Hematopoietic multipotent progenitor cell treated with erythropoietin and hydrocortisone succinate and interleukin-3 and kit ligand, for 17 days (in vitro differentiated cells): ENCODE results near the gene LOXL4.
"Not testable (repeated sequence)": the region's sequence is repeated elsewhere in the genome, so short reads cannot be mapped to it uniquely, and the experiment has no call there.

Experiments
- DNase-seq: peaks from one replicate; pipeline ENCODE4 v3.0.0-alpha.2; 2015; ENCODE audit warnings: low spot score

LOXL4 gene

GRCh38 chr10:98244141-98244540, 23.9 kb downstream of the LOXL4 start:
- no peak for DNase-seq

DNA sequence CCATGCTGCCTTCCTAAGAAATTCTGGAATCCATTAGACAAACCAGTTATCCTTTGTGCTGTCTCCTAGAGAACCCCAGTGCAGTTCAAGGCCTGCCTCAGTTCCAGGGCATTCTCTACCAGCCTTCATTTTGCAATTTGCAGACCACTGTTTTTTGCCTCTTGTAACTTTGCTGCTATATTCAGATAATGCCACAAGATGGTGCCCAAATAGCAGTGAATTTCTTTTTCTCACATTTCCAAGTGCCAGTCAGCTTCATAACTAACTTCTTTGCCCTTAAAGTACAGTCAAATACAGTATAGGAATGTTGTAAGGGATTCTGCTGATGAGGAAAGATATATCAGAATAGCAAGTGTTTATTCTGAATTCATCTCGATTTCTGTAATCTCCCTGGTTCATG, 25.2 kb downstream of the LOXL4 start:
- DNase-seq = peak; percentile 68

GRCh38 chr10:98240524-98240923, 27.5 kb downstream of the LOXL4 start:
- DNase-seq = no peak

DNA sequence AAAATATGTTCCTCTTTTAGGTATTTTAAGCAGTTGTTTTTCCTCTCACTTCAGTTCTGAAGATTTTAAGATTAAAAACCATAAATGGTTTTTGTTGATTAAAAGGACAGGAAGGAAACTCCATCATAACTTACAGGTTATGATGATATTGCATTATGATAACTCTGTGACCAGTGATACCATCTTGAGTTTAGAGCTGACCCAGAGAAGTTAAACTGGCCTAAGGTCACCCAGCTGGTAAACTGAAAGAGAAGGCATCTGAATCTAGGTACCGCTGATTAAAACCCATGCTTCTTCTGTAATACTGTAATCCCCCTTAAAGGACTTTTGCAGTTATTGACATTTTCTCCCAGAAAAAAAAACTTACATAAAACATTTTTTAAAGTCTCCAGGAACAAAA, 29.6 kb downstream of the LOXL4 start:
- DNase-seq = peak; percentile 42

GRCh38 chr10:98236862-98237261, 31.1 kb downstream of the LOXL4 start:
- DNase-seq = peak; percentile 87

DNA sequence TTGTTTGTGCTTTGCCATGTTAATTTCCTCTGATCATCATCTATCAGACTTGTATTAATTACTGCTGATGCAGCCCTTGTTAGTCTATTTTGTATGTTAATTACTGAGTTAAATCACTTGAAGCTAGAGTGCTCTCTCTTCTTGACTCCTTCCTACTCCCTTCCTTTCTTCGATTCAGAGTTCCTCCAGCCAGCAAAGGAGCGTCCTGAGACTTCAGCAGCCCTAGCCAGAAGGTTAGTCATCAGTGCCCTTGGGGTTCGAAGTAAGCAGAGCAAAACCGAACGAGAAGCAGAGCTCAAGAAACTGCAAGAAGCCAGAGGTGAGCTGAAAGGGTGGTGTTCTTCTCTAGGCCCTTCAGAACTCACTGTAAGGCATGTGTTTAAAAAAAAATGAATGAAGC, 32.1 kb downstream of the LOXL4 start:
- peak; percentile 56 for DNase-seq

DNA sequence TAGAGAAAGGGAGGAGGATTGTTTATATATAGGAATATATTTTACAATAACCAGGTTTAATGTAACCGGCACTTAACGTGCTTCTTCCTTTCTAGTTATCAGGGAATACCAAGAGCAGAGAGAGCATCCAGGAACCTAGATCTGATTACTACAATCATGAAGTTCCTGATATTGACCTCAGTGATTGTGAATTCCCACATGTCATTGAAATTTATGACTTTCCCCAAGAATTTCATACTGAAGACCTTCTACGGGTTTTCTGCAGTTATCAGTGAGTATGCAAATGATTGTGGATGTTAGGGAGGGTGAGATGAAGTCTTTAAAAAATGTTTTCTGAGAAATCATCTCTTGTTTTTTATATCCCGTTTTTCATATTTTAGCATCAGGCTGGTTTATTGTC, 36.6 kb downstream of the LOXL4 start:
- no peak for DNase-seq

GRCh38 chr10:98228266-98228665, 39.7 kb downstream of the LOXL4 start:
- DNase-seq = not testable (repeated sequence)

- DNase-seq = not testable (repeated sequence)
Measured at GRCh38 chr10:98227713-98228112, 40.3 kb downstream of the LOXL4 start.

GRCh38 chr10:98226508-98227144, 41.4 kb downstream of the LOXL4 start:
- no peak for DNase-seq

DNA sequence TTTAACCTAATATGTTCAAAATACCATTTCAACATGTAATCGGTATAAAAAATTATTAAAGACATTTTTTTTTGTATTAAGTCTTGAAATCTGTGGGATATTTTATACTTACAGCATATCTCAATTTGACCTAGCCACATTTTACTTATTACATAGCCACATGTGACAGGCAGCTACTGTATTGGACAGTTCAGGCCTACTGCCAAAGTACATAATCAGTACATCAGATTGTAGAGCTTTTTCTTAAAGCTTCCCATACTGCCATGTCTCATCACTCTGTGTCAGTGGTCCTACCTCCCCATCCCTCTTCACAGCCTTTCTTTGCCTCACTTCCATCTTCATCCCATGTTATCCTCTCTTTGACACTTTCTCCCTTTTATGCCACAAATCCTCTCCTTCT, 43.0 kb downstream of the LOXL4 start:
- no peak for DNase-seq

- no peak for DNase-seq
Measured at GRCh38 chr10:98224509-98224908, 43.5 kb downstream of the LOXL4 start.

DNA sequence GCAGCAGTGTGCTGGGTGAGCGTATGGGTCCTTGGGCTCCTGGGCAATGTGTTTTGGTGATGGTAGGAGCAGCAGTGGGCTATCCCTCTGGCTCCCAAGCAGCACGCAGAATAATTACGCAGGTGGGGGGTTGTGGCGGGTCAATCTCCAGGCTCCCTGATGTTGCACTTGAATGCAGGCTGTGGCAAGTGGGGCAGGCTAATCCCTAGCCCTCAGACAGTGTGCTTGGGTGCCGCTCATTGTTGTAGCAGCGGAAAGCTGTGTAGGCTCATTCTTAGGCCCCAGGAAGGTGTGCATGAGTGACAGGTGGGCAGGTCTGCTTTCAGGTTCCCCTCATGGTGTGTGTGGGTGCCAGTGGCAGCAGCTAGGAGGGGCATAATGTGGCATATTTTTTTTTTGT, 44.1 kb downstream of the LOXL4 start:
- no peak for DNase-seq

DNA sequence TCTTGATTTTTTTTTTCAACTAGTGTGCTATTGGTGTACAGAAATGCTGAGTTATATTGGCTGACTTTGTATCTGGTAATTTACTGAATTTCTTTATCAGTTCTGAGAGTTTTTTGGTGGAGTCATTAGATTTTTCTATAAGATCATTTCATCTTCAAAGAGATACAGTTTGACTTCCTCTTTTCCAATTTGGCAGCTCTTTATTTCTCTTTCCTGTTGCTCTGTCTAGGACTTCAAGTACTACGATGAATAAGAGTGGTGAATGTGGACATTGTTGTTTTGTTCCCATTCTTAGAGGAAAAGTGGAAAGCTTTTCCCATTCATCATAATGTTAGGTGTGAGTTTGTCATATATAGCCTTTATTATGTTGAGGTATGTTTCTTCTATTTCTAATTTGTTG, 50.2 kb downstream of the LOXL4 start:
- DNase-seq = no peak

DNA sequence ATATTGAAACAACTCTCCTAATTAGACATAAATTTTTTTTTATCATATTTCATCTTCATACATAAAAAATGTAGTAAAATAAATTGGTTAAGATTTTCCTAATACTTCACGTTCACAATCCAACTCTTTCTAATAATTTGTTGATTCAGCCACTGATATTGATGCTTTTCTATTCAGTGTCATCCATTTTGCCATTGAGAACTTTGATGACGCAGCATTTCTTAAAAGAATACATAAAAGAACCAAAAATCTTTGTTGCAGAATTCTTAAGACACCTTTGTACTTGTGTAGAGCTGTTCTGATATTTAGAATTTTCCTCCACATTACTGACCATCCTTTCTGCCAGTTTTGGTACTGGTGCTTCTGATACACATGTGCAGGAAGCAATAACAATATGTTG, 52.6 kb downstream of the LOXL4 start:
- no peak for DNase-seq

- no peak for DNase-seq
Measured at GRCh38 chr10:98213740-98214139, 54.3 kb downstream of the LOXL4 start.

- peak; percentile 69 for DNase-seq
Measured at GRCh38 chr10:98212196-98212595, 55.8 kb downstream of the LOXL4 start.

DNA sequence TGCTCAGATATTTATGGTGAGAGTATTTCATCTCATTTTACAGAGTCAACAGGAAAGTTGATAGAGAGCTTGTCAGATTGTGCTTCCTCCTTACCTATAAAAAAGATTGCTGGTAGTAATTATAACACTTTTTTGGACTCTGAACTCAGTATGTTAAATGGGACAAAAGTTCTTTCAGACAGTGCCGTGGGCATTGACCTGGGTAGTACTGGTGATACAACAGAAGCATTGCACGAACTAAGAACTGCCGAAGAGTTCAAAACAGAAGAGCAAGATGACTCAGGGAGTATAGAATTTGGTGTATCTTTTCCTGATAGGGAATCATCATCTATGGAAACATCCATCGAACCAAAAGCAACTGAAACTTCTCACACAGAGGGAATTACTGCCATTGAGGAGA, 58.6 kb downstream of the LOXL4 start:
- no peak for DNase-seq

DNA sequence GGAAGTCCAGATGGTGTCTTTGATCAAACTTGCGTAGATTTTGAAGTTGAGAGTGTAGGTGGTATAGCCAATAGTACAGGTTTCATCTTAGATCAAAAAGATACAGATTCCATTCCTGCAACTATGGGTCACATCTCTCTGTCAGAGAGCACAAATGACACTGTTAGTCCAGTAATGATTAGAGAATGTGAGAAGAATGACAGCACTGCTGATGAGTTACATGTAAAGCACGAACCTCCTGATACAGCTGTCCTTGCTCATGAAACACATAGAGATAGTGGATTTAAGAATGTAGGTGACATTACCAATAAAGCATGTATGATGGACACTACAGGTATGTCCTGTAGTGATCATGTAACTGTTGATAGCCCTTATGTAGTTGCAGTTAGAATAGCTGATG, 59.1 kb downstream of the LOXL4 start:
- DNase-seq = no peak

DNA sequence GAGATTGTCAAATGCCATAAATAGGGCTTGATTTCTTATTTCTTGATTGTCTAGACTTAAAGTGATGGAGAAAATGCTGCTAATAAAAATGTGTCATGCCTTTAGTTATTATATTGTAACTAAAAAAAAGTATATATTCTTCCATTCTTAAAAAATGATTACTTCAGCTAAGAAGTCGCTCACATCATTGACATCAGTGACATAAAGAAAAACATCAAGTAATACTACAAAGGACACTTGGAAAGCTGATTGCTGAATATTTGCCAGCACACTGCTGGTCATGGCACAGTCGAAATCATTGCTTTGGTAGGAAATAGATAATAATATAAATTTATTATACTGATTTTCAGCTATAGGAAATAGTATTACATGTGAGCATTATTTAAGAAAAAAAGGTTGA, 62.6 kb downstream of the LOXL4 start:
- DNase-seq = no peak

- DNase-seq = no peak
Measured at GRCh38 chr10:98202378-98202777, 65.6 kb downstream of the LOXL4 start.

DNA sequence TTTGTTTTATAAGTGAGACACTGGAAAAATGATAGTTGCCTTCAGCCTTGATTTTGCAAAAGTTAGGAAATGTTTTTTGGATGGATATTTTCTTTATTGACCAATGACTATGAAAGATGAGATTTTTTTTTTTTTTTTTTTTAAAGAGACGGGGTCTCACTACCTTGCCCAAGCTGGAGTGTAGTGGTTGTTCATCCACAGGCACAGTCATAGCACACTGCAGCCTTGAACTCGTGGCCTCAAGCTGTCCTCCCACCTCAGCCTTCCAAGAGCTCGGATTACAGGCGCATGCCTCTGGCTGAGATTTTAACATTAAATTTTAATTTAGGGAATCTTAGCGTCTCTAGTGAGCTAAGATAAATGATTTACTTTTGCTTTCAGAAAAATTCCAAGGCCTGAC, 66.2 kb downstream of the LOXL4 start:
- no peak for DNase-seq
